Fibroblast of gingiva (primary cell): ENCODE measurements around the gene SERPINB3.
A peak's percentile ranks its signal among the peaks of the same experiment; 100 is the strongest.
"Not testable (repeated sequence)": the region's sequence is repeated elsewhere in the genome, so short reads cannot be mapped to it uniquely, and the experiment has no call there.

ENCODE experiments used
- DNase-seq: peaks from one replicate; pipeline ENCODE4 v3.0.0-alpha.2; 2011; ENCODE audit warnings: low read depth

SERPINB3 gene

GRCh38 chr18:63661750-63662149 lies at the start of gene SERPINB3:
SERPINB3 (minus strand) TSS chr18:63661893; CDS start chr18:63661216, 677 bp downstream.
- DNase-seq = not testable (repeated sequence)

DNA sequence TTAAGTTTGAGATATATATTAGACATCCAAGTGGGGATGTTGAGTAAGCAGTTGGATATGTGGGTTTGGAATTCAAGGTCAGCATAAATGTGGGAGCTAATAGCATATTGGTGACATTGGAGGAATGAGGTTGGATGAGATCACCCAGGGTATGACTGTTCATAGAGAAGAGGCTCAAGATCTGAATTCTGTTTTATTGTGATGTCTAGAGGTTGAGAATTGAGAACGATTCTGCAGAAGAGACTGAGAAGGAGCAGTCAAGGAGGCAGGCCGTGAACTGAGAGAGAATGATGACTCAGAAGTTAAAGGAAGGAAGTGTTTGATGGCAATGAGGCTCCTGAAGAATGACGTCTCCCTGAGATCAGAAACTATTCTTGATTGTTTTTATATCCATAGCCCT lies 47.0 kb upstream of the SERPINB3 start:
- DNase-seq = no peak

DNA sequence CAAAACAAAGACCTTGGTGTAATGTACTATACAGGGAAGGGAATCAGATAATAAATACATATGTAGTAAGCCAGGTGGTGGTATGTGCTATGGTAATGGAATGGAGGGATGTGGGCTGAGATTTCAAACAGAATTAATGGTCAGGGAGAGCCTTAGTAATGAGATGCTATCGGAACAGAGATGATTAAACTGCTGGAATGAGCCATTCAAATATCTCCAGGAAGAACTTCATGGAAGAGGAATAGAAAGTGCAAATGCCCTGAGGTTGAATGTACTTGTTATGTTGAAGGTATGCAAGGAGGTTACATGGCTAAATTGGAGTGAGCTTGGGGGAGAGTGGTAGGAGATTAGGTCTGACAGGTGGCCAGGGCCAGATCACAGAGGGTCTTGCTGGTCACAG lies 46.1 kb upstream of the SERPINB3 start:
- DNase-seq = no peak

DNA sequence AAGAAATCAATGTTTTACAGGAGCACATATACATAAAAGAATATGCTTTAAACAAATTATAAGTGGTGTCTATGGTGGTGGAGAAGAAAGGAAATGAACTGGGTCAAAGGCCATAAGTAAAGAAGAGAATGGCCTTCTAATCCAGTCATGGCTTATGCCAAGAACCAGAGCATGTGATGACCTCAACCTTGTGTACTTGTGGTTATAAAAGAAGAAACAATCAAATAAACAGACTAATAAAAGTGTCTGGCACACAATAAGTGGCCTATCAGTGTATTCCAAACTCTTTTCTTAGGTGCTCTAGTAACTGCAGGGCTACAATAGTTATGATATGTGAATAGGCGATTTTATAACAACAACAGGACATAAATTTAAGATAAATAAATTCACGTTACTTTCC lies 43.7 kb upstream of the SERPINB3 start:
- no peak for DNase-seq

DNA sequence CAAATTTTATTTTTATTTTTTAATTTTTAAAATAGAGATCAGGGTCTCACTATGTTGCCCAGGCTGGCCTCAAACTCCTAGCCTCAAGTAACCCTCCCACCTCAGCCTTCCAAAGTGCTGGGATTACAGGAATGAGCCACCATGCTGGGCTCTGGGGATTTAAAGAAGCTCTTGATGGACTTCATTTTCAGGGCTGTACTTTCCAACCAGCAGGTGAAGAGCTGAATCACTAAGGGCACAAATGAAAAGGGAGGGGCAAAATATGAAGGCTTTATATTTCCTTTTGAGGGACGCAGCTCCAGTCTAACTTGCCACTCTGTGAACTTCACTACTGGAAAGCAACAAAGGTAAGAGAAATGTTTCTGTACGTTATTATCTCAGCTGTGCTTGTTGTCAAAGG lies 41.0 kb upstream of the SERPINB3 start, which contains the start of gene SERPINB11:
SERPINB11 (plus strand) TSS at position 301 of the 400 bp plus-strand sequence. CDS start 7,234 bp downstream, outside the sequence.
- no peak for DNase-seq

DNA sequence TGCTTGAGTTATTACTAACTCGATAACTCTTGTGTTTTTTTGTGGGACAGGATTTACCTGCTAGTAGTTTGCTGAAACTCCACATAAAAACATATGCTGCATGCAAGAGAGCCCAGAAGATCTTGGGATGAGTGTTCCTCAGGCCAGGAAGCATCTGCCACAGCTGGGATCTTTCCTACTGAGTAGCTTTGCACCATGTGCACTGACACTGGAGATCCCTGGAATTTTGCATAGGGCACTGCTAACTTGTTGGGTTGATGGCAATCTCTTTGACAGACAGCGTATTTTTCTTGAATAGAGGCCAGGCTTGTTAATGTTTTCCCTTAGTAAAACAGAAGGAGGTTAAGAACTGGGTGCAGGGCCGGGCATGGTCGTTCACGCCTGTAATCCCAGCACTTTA lies 40.3 kb upstream of the SERPINB3 start:
- DNase-seq = no peak

DNA sequence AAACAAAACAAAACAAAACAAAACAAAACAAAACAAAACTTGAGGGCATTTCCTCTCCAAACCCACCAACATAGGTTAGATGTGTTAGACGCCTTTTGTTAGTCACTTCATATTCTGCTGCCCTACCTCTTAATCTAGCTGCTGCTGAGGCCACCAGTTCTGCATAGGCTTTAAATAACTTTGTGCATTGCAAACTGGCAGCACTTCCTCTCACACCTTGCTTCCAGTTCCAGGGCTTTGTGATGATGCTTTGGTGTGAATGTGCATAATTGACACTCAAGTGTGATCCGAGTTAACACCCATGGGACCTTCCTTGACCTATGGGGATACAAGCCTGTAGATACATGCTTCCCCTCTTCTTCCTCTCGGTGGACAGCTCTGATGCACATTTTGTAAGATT lies 38.8 kb upstream of the SERPINB3 start:
- DNase-seq = no peak

DNA sequence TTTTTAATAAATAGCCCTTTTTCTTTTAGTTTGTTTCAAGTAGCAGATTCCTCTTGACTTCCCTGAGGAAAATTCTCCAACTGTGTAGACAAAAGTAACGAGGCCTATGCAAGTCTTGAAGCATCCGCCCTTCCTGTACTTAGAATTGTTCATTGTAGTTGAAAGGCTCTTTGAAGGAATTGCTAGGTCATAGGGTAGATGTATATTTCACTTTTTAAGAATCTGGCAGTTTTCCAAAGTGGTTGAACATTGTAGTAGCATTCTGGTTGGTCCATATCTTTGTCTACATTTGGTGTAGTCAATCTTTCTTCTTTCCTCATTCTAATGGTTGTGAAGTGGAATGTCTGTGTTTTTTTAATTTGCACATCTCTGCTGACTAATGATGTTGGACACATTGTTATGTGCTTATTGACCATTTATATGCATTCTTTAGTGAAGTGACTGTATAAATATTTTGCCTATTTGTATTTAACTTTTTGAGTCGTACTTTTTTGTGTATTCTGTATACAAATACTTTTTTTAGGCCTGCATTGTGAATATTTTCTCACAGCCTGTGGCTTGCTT lies 35.5 kb upstream of the SERPINB3 start:
- DNase-seq = no peak

DNA sequence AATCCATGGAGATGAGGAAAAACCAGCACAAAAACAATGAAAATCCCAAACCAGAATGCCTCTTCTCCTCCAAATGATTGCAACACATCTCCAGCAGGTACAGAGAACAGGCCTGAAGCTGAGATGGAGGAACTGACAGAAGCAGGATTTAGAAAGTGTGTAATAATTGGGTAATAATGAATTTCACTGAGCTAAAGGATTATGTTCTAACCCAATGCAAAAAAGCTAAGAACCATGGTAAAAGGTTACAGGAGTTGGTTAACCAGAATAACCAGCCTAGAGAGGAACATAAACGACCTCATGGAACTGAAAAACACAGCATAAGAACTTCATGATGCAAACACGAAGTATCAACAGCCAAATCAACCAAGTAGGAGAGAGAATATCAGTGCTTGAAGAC lies 27.4 kb upstream of the SERPINB3 start:
- no peak for DNase-seq

GRCh38 chr18:63686871-63687270 lies 25.2 kb upstream of the SERPINB3 start:
- DNase-seq = no peak

DNA sequence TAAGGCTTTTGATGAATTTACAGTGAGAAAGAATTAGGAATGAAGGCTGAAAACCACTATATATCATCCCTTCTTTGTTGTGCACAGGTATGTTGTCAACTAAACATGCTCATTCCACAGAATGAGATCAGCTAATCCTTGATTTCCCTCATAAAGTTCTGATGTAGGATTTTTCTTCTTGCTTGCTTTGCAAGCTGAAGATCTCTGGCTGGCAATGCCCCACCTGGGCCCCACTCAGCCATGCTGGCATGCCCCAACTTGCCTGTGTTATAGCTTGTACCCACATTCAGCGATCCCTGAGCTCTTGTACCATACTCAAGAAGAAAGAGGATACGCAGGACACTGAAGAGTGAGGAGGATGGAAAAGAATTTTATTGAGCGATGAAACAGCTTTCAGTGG lies 23.0 kb upstream of the SERPINB3 start:
- no peak for DNase-seq

GRCh38 chr18:63683890-63684289 lies 22.2 kb upstream of the SERPINB3 start:
- no peak for DNase-seq

- peak; percentile 57 for DNase-seq
Measured at GRCh38 chr18:63683152-63683551, 21.5 kb upstream of the SERPINB3 start.

DNA sequence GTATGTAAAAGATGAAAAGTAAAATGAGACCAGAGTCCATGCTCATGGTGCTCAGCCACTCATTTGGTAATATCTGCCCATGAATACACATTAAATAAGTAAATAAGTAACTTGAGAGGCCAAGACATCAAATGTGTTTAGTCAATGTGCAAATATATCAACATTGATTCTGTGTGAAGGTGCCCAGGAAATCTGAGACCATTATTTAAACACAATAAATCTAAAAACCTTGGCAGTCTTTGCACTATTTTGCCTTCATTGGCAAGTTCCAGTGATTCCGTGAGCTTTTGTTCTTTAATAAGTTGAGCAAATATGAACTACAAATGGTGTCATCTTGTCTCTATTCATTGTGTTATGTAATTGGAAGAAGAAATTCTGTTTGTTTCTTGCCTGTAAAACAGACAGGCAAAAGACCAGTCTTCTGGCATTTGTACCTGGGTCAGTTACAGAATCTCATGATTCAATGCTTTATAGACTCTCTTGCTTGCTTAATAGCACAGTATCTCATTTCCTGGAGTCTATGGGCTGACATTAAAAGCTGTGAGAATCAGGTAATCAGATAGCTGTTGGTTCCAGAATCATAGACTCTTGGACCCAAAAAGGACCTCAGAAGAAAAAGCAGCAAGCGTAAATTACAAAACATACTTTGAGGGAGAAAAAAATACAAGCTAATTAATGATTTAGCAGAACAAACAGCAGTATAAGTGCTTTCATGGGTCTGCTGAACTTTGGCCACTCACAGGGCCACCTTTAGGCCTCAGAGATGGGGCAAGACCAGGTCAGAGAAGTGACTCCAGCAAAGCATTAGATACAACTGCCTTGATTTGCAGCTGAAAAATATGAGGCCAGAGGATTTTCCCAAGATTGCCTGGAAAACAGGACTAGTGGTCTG lies 20.0 kb upstream of the SERPINB3 start:
- DNase-seq = no peak

- no peak for DNase-seq
Measured at GRCh38 chr18:63679820-63680606, 18.3 kb upstream of the SERPINB3 start.

DNA sequence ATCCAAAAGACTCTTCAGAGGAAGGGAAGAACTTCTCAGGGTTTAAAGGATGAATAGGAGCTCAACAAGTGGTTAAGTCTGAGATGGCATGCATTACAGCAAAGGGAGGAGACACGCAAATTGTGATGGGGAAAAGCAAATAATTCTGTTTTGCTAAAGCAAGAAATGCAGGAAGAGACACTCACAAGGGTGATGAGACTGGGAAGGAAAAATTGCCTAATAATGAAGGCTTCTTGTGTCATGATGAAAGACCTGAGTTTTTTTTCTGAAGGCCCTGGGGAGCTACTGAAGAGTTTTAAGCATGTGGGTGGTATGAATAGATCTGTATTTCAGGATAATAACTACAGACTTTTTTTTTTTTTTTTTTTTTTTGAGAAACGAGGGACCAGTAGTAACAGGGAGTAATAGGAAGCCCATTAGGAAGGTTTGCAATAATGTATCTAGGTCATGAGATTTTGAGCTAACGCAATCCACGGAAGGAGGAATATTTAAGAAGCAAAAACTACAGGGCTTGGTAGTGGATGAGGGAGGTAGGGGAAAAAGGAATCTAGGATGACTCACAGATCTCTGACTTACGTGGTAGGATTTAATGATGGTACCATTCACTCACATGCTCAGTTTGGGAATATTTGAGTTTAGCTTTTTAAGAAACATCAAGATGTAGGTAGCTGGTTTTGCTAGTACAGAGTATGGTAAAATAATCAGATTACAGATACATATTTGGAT lies 16.0 kb upstream of the SERPINB3 start:
- no peak for DNase-seq

DNA sequence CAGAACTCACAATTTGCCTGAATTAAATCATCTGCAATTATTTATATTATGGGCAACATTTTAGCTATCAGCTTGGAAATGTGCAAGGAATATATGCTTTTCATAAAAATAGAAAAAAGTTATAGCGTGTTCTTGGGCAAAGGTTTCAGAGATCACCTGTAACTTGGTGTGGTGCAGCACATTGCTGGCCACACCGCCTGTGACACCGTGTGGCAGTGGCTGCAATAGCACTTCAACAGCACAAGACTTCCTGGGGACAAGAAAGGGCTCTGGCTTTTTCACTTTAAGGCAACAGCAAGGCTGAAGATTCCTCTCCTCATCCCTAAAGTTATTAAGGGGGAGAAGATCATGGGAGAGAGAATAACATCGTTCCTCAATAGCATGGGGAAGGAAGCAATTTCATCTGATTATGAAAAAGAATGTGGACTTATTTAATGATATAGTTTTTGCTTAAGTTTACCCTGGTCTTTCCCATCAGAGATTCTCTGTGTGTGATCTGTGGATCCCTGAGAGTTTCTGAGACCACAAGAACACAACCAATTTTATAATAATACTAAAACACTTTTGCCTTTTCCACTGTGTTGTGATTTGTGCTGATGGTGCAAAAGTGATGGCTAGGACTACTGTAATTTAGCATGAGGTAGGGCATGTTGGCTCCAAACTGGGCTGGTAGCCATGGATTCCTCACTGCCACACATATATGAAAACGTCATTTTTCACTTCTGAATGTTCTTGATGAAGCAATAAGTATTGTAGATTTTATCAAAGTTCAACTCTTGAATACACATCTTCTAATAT lies 15.0 kb upstream of the SERPINB3 start:
- DNase-seq = no peak

GRCh38 chr18:63664571-63664970 lies 2.9 kb upstream of the SERPINB3 start:
- no peak for DNase-seq

- DNase-seq = not testable (repeated sequence)
Measured at GRCh38 chr18:63658920-63659319, 2.8 kb downstream of the SERPINB3 start.

DNA sequence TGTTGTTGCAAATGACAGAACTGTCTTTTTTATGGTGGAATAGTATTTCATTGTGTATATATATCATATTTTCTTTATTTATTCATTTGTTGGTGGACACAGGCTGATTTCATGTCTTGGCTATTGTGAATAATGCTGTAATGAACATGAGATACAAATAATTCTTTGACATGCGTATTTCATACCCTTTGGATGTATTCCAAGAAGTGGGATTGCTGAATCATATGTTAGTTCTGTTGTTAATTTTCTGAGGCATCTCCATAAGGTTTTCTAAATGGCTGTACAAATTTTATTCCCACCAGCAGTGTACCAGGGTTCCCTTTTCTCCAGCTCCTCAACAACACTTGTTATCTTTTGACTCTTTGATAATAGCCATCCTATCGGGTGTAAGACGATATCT lies 11.4 kb downstream of the SERPINB3 start:
- not testable (repeated sequence) for DNase-seq

DNA sequence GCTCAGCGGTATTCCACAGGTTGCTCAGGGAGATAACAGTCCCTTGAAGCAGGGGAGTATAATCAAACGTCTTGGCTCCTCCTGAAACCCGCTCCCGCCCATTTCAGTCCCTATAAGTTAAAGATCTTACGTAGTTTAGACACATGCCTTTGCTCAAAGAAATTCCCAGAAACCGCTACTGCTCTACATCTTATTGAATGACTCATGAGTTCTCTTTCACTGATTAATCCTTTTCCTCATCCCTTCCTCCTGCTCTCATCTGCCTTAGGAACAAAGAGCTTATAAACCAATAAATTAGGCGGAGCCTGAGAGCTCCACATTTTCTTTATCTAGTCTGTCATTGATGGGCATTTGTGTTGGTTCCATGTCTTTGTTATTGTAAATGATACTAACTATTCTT lies 13.5 kb downstream of the SERPINB3 start:
- DNase-seq = no peak
